ENCODE data around the gene SPATA16.

The SPATA16 gene

DNA sequence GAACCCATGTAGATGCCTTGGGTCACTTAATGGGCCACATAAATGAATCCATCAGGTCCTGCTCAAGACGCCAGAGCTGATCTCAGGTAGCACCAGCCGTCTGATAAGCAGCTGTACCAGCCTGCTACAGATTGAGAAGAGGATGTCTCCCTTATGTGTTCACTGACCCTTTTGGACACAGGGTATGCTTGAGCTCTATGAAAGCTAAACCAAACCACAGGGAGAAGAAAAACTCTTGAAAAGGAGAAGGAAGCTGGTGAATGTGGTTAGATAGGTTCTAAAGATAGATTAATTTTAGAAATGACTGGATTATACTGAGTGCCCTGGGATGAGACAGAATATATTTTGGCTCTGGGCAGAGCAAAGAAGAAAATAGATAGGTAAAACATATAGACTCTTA is 187.5 kb downstream of the SPATA16 start:
- no peak for DNase-seq (ENCODE audit: low read depth in 1 of 2, low spot score in 1 of 2)

DNA sequence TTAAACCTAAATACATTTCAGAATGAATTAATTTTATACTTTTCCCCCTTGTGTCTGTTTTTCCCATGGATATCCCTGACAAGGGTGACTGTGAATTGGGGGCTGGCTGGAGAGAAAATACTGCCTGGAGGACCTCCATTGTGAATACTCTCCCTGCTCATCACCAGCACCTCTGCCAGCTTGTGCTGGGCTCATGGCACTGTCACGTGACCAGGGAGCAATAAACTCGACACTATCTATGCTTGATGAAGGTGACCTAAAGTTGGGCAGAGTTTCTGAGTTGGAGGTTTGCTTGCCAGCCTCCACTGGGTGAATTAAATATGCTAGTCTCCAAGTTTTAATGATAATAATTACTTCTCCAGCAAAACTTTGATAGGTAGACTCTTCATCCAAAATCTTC is 189.5 kb downstream of the SPATA16 start:
- DNase-seq (ENCODE audit: low read depth in 1 of 2, low spot score in 1 of 2): no peak

DNA sequence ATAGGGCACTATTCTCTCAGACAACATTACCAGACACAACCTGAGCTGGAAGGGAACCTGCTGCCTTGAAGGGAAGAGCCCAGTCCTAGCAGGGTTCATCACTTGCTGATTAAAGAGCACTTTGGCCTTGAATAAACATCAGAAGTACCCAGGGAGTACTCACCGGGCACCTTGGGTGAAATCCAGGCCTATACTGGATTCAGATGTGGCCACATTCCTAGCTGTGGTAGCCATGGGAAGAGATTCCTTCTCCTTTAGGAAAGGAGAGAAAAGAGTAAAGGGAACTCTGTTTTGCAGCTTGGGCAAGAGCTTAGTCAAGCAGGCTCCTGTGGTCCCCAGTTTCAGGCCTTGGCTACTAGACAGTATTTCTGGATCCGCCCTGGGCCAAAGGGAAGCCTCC is 195.0 kb downstream of the SPATA16 start:
- DNase-seq (ENCODE audit: low read depth in 1 of 2, low spot score in 1 of 2): no peak

DNA sequence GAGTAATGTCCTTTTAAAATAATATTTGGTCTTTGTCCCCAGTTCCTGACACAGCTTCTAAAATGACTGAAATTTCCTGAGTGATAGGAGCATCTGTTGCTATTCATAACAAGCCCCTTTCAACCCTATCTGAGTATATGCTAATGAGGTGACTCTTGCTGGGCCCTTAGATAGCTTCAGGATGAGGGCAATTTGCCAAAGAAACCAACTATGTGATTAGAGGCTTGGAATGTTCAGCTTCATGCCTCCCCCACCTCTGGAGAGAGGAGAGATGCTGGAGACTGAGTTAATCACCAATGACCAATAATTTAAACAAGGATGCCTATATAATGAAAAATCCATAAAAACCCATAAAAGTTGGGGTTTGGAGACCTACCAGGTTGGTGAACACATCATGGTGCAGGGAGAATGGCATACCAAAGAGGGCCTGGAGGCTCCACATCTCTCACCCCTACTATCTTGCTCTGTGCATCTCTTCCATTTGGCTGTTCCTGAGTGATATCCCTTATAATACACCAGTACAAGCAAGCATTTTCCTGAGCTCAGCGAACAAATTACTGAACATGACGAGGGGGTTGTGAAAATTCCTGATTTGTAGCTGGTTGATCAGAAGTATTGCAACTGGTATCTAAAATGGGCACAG is 201.3 kb downstream of the SPATA16 start:
- DNase-seq (ENCODE audit: low read depth in 1 of 2, low spot score in 1 of 2): no peak

DNA sequence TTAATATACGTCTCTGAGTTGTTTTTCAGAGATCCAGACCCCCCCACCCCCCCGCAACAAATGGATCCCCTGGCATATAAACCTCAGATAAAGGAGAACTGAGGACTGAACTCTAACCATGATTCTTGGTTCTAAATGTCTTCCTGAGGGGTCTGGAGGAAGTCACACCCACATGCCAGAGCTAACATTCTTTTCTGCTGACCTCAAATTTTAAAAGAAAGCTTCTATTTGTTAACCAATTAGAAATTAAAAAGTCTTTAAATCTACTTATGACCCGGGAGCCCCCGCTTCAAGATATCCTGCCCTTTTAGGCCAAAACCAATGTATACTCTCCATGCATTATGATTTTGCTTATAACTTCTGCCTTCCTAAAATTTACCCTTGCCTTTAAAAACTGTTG is 202.2 kb downstream of the SPATA16 start:
- no peak for DNase-seq (ENCODE audit: low read depth in 1 of 2, low spot score in 1 of 2)

DNA sequence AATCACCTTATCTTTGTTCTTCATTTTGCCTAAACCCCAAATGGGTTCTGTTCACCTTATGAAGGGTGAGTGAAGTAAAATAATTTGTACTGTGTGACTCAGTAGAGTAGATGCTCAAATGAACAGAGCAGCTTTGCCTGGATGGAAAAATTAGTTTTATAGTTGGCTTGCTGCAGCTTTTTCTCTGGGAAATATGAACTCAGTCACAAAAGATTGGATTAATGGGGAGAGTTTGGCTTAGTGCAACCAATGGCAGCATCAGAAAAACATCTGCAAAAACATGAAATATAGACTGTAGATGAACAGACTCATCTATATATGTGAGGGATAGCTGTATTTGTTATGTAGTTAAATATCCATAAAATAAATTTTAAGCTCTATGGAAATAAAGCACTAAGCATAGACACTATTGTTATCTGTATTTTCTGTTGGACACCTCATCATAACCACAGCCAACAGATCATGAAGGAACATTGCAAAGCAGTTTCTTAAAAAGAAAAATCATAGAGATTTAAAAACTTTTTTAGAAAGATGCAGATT is 209.2 kb downstream of the SPATA16 start:
- no peak for DNase-seq (ENCODE audit: low read depth in 1 of 2, low spot score in 1 of 2)

DNA sequence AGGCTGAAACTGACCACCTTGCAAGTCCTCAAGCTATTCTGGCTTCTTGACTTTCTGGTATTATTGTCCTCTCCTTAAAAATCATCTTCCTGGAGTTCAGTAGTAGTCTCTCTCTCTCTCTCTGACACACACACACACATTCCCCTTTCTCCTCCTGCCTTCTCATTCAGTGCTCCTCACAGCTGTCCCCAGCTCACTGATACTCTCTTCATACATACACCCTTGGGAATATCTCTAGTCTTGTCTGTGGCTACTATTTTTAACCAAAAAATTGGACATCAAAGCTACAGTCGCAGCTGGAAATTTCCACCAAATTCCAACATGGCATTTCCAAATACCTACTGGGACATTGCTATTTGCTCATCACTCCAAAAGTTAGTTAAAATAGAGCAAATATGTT is 211.6 kb downstream of the SPATA16 start:
- no peak for DNase-seq (ENCODE audit: low read depth in 1 of 2, low spot score in 1 of 2)

DNA sequence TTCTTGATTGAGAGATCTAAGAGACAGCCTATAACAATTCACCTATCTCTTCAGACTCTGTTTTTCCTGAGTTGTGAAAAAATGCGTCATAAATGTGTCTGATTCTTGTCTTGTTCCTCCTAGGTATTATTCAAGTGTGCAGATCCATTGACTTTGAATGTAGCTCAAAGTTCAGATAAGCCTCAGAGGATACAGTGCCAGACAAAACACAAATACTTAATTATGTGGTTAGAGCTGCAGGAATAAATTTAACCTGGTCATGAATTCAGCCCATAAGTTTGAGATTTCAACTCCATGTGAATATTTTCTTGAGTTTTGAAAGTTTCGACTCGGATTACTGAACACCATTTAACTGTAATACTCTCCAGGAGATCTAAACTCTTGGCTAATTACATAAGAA is 216.5 kb downstream of the SPATA16 start:
- DNase-seq (ENCODE audit: low read depth in 1 of 2, low spot score in 1 of 2): no peak

DNA sequence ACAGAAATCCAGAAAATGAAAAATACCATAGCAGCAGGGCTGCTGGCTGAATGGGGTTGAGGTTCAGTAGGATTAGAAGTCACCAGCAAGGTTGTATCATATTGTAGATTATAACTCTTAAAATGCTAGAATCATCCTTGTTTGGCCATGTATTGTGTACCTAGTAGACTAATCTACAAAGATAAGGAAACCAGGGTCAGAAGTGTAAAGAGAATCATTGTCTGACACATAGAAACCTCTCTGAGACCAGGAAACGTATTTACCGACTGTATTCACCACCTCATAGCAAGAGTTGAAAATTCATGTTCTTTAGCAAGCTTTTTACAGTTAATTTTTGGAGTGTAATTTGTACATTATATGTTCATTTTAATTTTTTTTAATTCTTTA is 221.7 kb downstream of the SPATA16 start:
- DNase-seq (ENCODE audit: low read depth in 1 of 2, low spot score in 1 of 2): no peak

DNA sequence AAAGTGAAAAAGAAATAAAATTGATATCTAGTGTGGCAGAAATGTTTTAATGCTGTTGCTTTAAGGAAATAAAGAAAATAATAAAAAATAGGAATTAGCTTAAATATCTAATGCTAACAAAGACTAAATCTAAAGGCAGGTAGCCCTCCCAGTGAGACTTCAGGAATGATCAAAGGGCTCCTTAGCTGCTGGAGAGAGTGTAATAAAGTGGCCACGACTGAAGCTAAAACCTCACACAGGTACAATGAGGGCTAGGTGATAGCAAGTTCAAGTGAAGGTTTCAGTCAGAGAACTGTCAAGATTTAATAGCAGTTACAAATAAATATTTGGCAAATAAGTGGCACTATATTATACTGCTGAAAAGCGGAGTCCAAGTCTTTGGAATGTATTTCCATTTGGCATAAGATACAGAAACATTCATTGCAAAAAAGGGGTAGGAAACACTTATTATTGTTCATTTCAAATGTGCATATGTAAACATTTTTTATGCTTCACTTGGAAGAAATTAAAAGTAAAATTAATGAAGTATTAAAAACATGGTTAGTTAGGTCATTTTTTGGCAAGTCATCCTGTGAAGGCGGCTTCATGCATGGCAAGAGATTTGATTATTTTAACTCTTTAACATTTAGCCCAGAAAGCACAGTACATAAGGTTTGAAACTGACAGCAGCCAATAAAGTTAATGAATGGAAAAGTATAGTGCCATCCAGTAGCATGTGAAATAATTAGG is 222.3 kb downstream of the SPATA16 start:
- no peak for DNase-seq (ENCODE audit: low read depth in 1 of 2, low spot score in 1 of 2)

DNA sequence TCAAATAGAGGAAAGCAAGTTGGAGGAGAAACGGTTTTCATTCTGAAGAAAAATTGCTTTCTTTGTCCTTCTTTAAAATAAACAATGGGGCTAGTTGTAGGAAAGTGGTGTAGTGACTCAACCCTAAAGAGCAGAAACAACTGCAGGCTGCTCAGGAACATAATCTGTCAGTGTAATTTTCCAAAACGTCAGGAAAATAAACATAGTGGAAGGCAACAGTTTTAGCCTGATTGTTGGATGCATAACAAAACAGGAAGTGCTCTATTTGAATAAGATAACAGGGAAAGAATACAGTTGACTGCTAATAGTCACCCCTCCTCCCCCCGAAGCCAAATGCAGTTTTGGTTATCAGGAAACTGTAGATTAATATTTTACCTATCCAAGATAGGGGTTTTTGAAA is 222.9 kb downstream of the SPATA16 start:
- DNase-seq (ENCODE audit: low read depth in 1 of 2, low spot score in 1 of 2): no peak

DNA sequence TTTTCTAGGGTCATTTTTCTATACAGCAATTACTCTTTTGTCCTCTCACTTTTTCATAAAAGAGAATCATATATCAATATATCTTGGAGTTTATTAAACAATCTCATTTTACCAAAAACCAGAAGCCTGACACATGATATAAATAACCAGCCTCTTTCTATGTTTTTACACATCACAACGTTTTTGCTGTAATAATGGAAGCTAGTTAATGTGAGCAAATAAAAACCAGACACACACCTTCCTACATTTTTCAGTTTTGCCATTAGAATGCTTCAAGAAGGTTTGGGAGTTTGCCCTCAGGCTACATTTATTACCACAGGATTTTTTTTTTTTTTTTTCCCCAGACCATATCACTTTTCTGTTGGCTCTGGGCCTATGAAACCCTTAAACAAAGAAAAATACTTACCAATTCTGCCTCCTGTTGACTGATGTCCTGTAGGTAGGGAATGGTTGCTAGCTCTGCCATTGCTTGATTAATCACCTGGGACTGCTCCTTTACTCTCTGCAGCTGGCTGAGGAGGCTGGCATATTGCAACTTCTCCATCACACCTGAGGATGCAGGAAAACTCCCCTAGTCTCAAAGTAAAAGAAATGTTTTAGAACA is 225.0 kb downstream of the SPATA16 start:
- no peak for DNase-seq (ENCODE audit: low read depth in 1 of 2, low spot score in 1 of 2)

DNA sequence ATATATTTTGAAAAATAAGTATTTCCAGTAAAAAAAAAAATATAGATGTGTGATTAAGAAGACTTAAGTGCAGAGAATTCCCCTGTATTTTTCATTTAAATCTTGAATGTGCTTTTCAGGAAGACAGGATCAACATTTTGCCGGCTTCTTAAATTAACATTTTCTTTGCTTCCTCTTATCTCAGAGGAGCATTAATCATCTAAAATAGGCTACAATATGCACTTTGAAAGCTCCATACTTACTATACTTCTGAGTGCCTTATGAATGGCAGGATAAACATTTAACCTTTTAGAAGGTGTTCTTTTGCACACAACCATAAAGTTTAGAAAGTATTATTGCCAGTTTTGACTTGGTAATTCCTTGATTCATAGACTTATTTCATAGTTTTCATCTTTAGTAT is 226.2 kb downstream of the SPATA16 start:
- no peak for DNase-seq (ENCODE audit: low read depth in 1 of 2, low spot score in 1 of 2)

DNA sequence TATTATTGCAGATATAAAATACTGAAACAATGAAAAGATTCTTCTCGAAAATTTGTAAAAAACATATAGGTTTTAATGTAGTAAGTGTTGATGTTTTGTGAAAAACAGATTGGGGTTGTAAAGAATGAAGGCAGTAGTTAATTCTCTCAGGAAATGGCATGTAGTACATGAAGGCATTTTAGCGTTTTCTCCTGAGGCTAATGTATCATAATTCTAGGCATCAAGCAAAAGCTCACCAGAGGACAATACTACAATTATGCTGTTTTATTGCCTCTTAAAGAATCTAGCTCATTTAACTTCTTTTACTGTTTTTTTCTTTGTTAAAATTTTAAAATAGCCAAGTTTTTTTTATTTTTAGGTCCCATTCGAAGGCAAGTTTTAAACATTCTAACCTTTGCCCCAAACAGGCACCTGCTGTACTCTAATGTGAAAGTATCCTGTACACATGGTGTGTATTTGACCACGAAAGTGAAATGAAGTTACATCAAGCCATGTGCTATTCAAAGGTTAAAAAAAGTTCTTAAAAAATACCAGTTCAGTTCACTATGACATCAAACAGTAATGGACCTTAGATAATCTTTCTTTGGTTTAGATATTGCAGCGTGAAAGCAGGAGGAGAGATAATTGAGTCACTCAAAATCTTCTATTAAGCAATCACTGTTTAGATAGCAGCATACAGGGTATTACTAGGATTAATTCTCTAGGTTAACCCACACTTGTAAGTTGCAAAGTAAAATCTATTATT is 227.0 kb downstream of the SPATA16 start:
- no peak for DNase-seq (ENCODE audit: low read depth in 1 of 2, low spot score in 1 of 2)

DNA sequence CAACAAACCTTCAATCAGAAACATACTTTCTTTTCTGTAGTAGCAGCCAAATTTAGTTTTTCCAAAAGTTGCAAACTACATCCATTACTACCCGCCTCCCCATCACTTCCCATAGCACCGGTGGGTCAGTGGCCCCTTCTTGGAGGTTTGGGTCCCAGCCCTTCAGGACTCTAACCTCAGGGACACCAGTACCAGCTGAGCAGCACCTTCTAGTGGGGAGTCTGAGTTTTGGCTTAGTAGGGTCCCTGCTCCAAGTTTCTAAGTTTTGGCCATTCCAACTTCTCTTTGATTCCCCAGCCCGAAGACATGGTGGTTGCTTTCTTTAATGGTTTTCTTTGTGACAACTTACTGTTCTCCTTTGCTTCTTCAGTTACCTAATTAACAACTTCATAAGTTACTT is 229.9 kb downstream of the SPATA16 start:
- DNase-seq (ENCODE audit: low read depth in 1 of 2, low spot score in 1 of 2): no peak

DNA sequence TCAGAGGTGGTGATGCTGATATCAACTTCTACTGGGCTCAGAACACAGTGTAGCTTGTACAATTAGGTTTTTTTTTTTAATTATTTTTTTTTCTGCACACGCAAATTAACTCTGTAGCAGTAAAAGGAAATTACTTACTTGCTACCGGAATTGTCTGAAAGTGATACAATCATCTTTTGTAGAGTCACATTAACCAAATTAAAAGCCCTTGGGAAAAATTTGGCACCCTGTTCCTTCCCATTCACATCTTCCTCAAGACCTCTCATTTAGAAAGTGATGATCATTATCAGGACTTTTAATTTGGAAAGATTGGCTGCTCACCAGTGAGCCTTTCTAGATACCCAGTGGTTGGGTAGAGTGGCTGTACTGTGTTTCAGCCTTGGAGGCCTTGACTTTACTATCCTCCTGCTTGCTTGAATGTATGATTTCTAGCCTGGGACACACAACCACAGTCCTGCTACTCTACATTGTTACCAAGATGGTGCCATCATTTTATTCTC is 232.2 kb downstream of the SPATA16 start:
- no peak for DNase-seq (ENCODE audit: low read depth in 1 of 2, low spot score in 1 of 2)

DNA sequence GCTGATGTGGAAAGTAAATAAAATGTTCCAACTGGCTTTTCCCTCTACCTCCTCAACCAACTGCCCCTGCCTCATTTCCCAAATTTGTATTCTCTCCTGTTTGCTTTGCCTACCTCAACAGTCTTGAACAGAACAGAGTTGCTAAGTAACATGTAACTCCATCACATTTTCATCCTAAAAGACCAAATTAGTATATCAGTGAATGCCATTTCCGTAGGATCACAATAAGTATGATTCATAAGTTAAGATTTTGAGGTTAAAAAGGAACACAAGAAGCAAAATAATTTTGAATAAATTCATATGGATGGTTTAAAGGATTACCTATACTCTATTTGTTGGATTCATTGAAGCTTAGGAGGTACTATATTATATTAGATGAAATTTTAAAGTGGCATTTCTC is 235.6 kb downstream of the SPATA16 start:
- no peak for DNase-seq (ENCODE audit: low read depth in 1 of 2, low spot score in 1 of 2)

DNA sequence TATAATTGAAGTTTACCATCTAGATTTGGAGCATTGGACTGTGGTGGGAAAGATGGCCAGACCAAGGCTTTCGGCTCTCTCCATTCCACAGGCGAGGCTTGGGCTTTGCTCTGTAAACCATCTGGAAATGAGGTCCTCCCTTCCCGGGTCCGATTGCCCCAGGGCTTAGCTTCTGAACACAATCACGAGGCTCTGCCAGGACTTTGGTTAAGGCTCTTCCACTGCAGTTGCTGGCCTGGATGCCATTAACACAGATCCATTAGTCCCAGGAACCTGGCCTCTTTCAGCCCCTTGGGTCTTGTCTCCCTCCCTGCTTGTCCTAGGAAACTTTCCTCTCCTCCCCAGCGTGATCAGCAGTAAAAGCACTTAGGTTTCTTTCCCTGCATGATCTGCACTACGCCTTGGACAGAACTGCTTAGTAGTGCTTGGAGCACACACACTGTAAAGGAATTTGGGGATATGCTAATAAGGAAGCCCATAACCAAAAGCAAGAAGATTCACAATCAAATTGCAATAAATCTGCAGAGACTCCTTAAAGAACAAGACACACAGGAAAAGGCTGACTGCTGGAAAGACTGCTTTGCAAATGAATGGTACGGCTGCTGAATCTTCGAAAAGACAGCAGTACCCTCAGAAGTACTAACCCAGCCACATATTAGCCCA is 236.2 kb downstream of the SPATA16 start:
- DNase-seq (ENCODE audit: low read depth in 1 of 2, low spot score in 1 of 2): no peak

DNA sequence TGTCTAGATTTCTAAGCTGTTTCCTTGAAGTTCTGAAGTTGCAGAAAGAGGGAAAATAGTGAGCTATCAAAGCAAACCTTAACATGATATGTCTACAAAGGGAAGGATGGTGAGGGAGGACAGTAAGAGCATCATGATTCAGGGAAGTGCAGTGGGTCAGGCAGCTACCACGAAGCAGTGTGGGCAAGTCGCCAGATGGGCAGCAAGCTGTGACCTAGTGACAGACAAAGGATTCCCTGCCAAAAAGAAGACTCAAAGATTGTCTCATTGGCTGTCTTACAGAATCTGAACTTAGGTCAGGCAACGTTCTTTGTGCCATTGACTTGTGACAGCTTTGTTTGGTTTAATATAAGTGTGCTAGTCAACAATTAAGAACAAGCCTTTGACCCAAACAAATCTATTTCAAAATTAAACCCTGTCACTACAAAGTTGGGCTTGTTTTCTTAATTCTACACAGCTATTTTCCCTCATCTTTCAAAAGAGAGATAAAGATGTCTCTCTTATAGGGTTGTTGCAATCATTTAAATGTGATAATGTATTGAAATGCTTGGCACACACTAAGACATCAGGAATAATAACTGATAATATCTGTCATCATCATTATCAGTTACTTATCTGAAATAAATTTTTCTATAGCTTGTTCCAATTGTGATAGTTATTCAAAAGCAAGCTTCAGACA is 237.3 kb downstream of the SPATA16 start:
- DNase-seq (ENCODE audit: low read depth in 1 of 2, low spot score in 1 of 2): no peak

DNA sequence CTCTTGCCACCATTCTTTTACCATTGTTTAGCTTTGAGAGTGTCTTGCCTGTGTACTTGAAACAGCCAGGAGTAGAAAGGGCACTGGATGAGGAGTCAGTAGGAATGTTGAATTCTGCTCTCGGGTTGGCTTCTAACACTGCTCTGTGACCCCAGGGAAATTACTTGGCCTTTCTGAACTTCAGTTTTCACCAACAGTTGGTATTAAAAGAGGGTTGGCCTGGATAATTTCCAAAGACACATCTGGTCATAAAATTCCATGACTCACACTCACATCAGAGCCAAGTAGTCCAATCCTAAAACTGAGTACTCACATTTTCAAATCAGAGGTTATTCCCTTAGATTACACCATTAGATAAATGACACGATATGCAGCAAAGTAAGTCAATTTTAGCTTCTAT is 248.9 kb downstream of the SPATA16 start:
- no peak for DNase-seq (ENCODE audit: low read depth in 1 of 2, low spot score in 1 of 2)
